K562 (cell line): Measurements from ENCODE around the gene ELMO3. TPM values are rescaled to one million over a fixed set of nuclear protein-coding genes. Genes with fewer than 3 reads are reported as not detected.

Experiments
- BHLHE40 ChIP-seq: IDR thresholded peaks from 2 replicates; pipeline ENCODE4 v1.6.1; 2011; ENCODE audit warnings: low read length, improper control_type of control experiment
- CHD7 ChIP-seq: fragments of 200-600 bp; sonication (generic); IDR thresholded peaks from one replicate; pipeline ENCODE4 v1.6.1; 2012; ENCODE audit warnings: mild to moderate bottlenecking, low read depth, low read length, inconsistent platforms
- KLF6 ChIP-seq: fragments of 250-450 bp; sonication (Bioruptor Pico); IDR thresholded peaks from 2 replicates; pipeline ENCODE4 v1.4.0; 2020; ENCODE audit warnings: mild to moderate bottlenecking, moderate library complexity, borderline replicate concordance
- MAFG ChIP-seq: fragments of 450-650 bp; conservative IDR thresholded peaks from 2 replicates; pipeline ENCODE4 v1.6.1; 2016; ENCODE audit warnings: missing genetic modification characterization, missing compliant biosample characterization
- PBX2 ChIP-seq, 2 experiments: IDR thresholded peaks in 1 of 2; conservative IDR thresholded peaks in 1 of 2; 2 replicates each; pipeline ENCODE4 v1.6.1; 2016; ENCODE audit warnings: low read depth in 2 of 2, mild to moderate bottlenecking in 1 of 2, missing compliant biosample characterization in 1 of 2, missing genetic modification characterization in 1 of 2, moderate library complexity in 1 of 2
- TCF15 ChIP-seq: fragments of 250-450 bp; sonication (Bioruptor Pico); IDR thresholded peaks from 2 replicates; pipeline ENCODE4 v1.8.0; 2022; ENCODE audit warnings: moderate library complexity, mild to moderate bottlenecking, inconsistent platforms
- THRAP3 ChIP-seq: fragments of 450-650 bp; IDR thresholded peaks from 2 replicates; pipeline ENCODE4 v1.6.1; 2016; ENCODE audit warnings: mild to moderate bottlenecking, inconsistent platforms, borderline replicate concordance
- ZNF3 ChIP-seq: fragments of 250-450 bp; sonication (Bioruptor Pico); IDR thresholded peaks from 2 replicates; pipeline ENCODE4 v1.5.0; 2021; ENCODE audit warnings: mild to moderate bottlenecking, moderate library complexity
- polyA plus RNA-seq, 8 experiments: library from polyadenylated mRNA; depleted of rRNA in 4 of 8; stranded (reverse) in 5 of 8; unstranded in 3 of 8; fragments of >200 nt; fragmentation: Nextera tagmentation in 2 of 8; fragmentation: Illumina TruSeq in 1 of 8; extraction: Ambion mirVana in 2 of 8; extraction: Trizol in 1 of 8; gene quantifications; 2 replicates each; pipeline versions ENCODE4 v1.2.1 to v1.2.3, GENCODE V29; 2011 to 2014; ENCODE audit warnings: inconsistent platforms in 1 of 8, missing spikeins in 1 of 8
- total RNA-seq, 7 experiments: library from RNA; depleted of rRNA in 6 of 7; stranded (reverse); fragments of >200 nt in 6 of 7; fragmentation: Illumina TruSeq in 2 of 7; extraction: Trizol in 2 of 7; gene quantifications; 2 replicates each; pipeline versions ENCODE4 v1.2.1 to v1.2.3, GENCODE V29; 2011 to 2021; ENCODE audit warnings: low replicate concordance in 1 of 7

Gene ELMO3
- total and polyA plus RNA-seq, 9 of the 15 experiments (the other 6 are each of a cell fraction or from before 2014, with no cell fraction given): 0.04 to 5.1 (median 1.5) TPM

GRCh38 chr16:67170168-67170948, 28.6 kb upstream of the ELMO3 start, which contains the start of gene NOL3 (continued):
- no peak for TF ChIP-seq CHD7
- peak; percentile 66; the same call in 1 of the 2 replicates for TF ChIP-seq MAFG (tag)
- no peak for TF ChIP-seq THRAP3
- no peak for TF ChIP-seq PBX2 (CRISPR knock-in tag; IDR thresholded peaks at IDR 0.05; ENCODE audit: low read depth)
- 0 out of 2 replicates have a peak, but pooled peaks have one; percentile 29 for TF ChIP-seq PBX2 (tag; conservative IDR thresholded peaks at IDR 0.05; ENCODE audit: low read depth)
- peak; percentile 55 for TF ChIP-seq BHLHE40
- no peak for TF ChIP-seq ZNF3 (CRISPR knock-in tag)
- TF ChIP-seq TCF15 (CRISPR knock-in tag): no peak
- no peak for TF ChIP-seq KLF6 (CRISPR knock-in tag)
